Tibial nerve (tissue), 4 donors: Measurements from ENCODE around the gene NPAT. TPM values are rescaled to one million over a fixed set of nuclear protein-coding genes. Genes with fewer than 3 reads are reported as not detected.

Experiments used
- DNase-seq, 2 donors: peaks; one replicate each; pipeline ENCODE4 v3.0.0-alpha.2; 2019; ENCODE audit warnings: low spot score in 2 of 2
- H3K27ac ChIP-seq, 4 donors: fragments of 200-600 bp; sonication (generic) in 3 of 4; one replicate each; pipeline ENCODE4 v1.5.1; 2017 to 2019; ENCODE audit warnings: mild to moderate bottlenecking in 1 of 4
- H3K27me3 ChIP-seq, 2 donors: fragments of 200-600 bp; sonication (generic) in 1 of 2; one replicate each; pipeline versions ENCODE4 v1.5.1 to v1.6.0; 2017 to 2019
- H3K36me3 ChIP-seq, 3 donors: fragments of 200-600 bp; sonication (generic); one replicate each; pipeline ENCODE4 v1.5.1; 2018 to 2019
- H3K4me1 ChIP-seq, 4 donors: fragments of 200-600 bp; sonication (generic) in 3 of 4; one replicate each; pipeline ENCODE4 v1.5.1; 2017 to 2019
- H3K4me3 ChIP-seq, 4 donors: fragments of 200-600 bp; sonication (generic) in 3 of 4; one replicate each; pipeline ENCODE4 v1.5.1; 2017 to 2019; ENCODE audit warnings: mild to moderate bottlenecking in 1 of 4, moderate library complexity in 1 of 4
- H3K9me3 ChIP-seq, 4 donors: fragments of 200-600 bp; sonication (generic) in 3 of 4; one replicate each; pipeline ENCODE4 v1.5.1; 2017 to 2019
- EP300 ChIP-seq, 2 donors: sonication (generic); formaldehyde crosslinking; IDR thresholded peaks; one replicate each; pipeline ENCODE4 v1.6.1; 2017; ENCODE audit warnings: antibody characterized with exemption in 2 of 2, mild to moderate bottlenecking in 1 of 2
- POLR2A ChIP-seq, 2 donors: fragments of 450-650 bp; IDR thresholded peaks; one replicate each; pipeline ENCODE4 v1.6.1; 2017; ENCODE audit warnings: antibody characterized with exemption in 2 of 2, mild to moderate bottlenecking in 2 of 2, moderate library complexity in 2 of 2
- WGBS, 2 donors: methylation state at CpG; one replicate each; pipeline ENCODE4 v1.1.5; 2018; 5-methylcytosine and 5-hydroxymethylcytosine counted together
- total RNA-seq, 4 donors: library from RNA; depleted of rRNA; stranded (reverse); fragments of >200 nt; gene quantifications; one replicate each; pipeline ENCODE4 v1.1.0, GENCODE V29; 2016
- TF ChIP-seq, protein P1 (sequence below), 5 experiments: fragments of 200-600 bp in 3 of 5; fragments of 450-650 bp in 2 of 5; sonication (generic) in 3 of 5; IDR thresholded peaks; one replicate each; pipeline ENCODE4 v1.5.1; 2016 to 2019; ENCODE audit warnings: antibody characterized with exemption in 5 of 5, mild to moderate bottlenecking in 3 of 5, moderate library complexity in 2 of 5

NPAT gene
- 10 to 100 TPM; 12.6 to 16.1 (median 15.3) TPM for total RNA-seq

DNA sequence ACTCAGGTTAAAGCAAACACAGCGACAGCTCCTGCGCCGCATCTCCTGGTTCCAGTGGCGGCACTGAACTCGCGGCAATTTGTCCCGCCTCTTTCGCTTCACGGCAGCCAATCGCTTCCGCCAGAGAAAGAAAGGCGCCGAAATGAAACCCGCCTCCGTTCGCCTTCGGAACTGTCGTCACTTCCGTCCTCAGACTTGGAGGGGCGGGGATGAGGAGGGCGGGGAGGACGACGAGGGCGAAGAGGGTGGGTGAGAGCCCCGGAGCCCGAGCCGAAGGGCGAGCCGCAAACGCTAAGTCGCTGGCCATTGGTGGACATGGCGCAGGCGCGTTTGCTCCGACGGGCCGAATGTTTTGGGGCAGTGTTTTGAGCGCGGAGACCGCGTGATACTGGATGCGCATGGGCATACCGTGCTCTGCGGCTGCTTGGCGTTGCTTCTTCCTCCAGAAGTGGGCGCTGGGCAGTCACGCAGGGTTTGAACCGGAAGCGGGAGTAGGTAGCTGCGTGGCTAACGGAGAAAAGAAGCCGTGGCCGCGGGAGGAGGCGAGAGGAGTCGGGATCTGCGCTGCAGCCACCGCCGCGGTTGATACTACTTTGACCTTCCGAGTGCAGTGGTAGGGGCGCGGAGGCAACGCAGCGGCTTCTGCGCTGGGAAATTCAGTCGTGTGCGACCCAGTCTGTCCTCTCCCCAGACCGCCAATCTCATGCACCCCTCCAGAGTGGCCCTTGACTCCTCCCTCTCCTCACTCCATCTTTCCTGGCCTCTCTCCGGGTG lies at the start of gene NPAT, which contains the start of gene ATM:
Gene NPAT, minus strand, starts transcription at position 65 of the 774 bp plus-strand sequence. CDS start 102 bp downstream, outside the sequence.
Gene ATM, plus strand, starts transcription at position 494 of the 774 bp plus-strand sequence. CDS start 4,558 bp downstream, outside the sequence.
- no peaks in the 10 kb centered on the region for H3K27me3 ChIP-seq
- WGBS, 2 donors: 0% methylated on average over 58 to 59 of the region's 70 CpGs
- peaks cover 0 to 4% (median 0%) of the 10 kb centered on the region in 3 donors for H3K36me3 ChIP-seq
- peak within 1 kb of the TSS; percentile 60 to 80 (median 68) for H3K4me3 ChIP-seq
- peaks cover 3 to 68% (median 8%) of the 10 kb centered on the region in 4 donors for H3K4me1 ChIP-seq
- TF ChIP-seq EP300 (IDR thresholded peaks at IDR 0.05): peak; percentile 96 to 97
- TF ChIP-seq, protein P1, sequence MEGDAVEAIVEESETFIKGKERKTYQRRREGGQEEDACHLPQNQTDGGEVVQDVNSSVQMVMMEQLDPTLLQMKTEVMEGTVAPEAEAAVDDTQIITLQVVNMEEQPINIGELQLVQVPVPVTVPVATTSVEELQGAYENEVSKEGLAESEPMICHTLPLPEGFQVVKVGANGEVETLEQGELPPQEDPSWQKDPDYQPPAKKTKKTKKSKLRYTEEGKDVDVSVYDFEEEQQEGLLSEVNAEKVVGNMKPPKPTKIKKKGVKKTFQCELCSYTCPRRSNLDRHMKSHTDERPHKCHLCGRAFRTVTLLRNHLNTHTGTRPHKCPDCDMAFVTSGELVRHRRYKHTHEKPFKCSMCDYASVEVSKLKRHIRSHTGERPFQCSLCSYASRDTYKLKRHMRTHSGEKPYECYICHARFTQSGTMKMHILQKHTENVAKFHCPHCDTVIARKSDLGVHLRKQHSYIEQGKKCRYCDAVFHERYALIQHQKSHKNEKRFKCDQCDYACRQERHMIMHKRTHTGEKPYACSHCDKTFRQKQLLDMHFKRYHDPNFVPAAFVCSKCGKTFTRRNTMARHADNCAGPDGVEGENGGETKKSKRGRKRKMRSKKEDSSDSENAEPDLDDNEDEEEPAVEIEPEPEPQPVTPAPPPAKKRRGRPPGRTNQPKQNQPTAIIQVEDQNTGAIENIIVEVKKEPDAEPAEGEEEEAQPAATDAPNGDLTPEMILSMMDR (IDR thresholded peaks at IDR 0.05): peak; percentile 76 to 87 (median 81)
- TF ChIP-seq POLR2A (IDR thresholded peaks at IDR 0.05): peak; percentile 87 to 94
- peak; percentile 97 for DNase-seq
- no peaks in the 10 kb centered on the region for H3K9me3 ChIP-seq
- peak within 1 kb of the TSS; percentile 86 to 98 (median 92) for H3K27ac ChIP-seq

DNA sequence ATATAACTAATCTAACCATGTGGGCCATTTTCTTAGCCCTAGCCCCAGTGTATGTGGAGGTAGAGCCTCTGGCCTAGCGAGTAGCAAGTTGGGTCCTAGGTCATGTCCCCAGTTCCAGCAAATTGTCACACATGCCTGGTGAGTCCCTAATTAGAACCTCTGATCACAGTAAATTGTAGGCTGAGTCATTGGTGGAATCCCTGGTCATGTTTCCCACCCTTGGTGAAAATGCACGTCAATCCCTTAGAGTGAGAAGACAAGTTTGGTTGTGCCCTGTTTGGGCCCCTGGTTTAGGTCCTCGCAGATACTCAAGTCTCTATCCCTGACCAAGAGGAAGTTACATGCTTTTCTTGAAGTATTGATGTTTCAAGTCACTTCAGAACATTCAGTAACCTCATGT lies 47.1 kb upstream of the NPAT start:
- H3K36me3 ChIP-seq: peaks cover 0 to 75% (median 12%) of the 10 kb centered on the region in 3 donors
- no peak for DNase-seq
- H3K4me3 ChIP-seq: no peak overlapping the region
- TF ChIP-seq EP300 (IDR thresholded peaks at IDR 0.05): no peak
- TF ChIP-seq, protein P1 (IDR thresholded peaks at IDR 0.05): no peak
- no peak for TF ChIP-seq POLR2A (IDR thresholded peaks at IDR 0.05)
- no peaks in the 10 kb centered on the region for H3K27me3 ChIP-seq
- H3K4me1 ChIP-seq: no peaks in the 10 kb centered on the region
- H3K9me3 ChIP-seq: peaks cover 0 to 13% (median 0%) of the 10 kb centered on the region in 4 donors
- 92 to 93% methylated on average over 3 of the region's 3 CpGs for WGBS, 2 donors
- H3K27ac ChIP-seq: no peak overlapping the region

DNA sequence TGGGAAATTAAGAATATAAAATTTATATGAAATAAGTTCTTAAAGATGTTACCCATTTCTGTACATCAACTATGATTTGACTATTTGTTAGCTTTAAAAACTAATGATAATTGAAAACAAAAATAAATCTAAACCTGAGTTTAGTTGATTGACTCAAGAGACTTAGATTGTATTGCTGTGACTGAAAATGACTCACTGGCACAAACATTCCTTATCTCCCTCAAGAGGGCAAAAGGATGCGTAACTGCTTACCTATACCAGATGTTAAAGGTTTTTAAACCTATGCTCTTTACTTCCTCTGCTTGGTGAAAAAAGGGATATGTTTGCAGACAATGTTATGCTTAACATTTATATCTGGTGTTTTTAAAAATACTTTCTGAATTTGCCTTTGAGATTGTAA lies 30.7 kb upstream of the NPAT start:
- H3K36me3 ChIP-seq: peaks cover 0 to 93% (median 12%) of the 10 kb centered on the region in 3 donors
- H3K4me1 ChIP-seq: no peaks in the 10 kb centered on the region
- H3K4me3 ChIP-seq: no peak overlapping the region
- WGBS, 2 donors: 89 to 96% methylated on average over 1 of the region's 1 CpG
- TF ChIP-seq, protein P1 (IDR thresholded peaks at IDR 0.05): no peak
- H3K27ac ChIP-seq: no peak overlapping the region
- no peaks in the 10 kb centered on the region for H3K27me3 ChIP-seq
- DNase-seq: no peak
- no peaks in the 10 kb centered on the region for H3K9me3 ChIP-seq

DNA sequence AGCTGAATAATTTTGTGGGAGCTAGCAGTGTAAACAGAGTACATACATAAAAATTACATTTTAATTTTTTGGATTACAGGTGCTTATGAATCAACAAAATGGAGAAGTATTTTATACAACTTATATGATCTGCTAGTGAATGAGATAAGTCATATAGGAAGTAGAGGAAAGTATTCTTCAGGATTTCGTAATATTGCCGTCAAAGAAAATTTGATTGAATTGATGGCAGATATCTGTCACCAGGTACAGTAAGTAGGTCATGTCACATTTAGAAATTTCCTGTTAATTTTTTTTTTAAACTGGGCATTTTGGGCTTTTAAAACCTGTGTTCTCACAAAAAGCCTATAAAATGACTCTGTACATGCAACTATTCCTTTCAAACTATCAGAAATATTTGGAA lies 24.4 kb upstream of the NPAT start:
- WGBS, 2 donors: 92 to 94% methylated on average over 2 of the region's 2 CpGs
- TF ChIP-seq EP300 (IDR thresholded peaks at IDR 0.05) (no peak), POLR2A (IDR thresholded peaks at IDR 0.05) (no peak)
- TF ChIP-seq, protein P1 (IDR thresholded peaks at IDR 0.05): no peak
- peaks cover 0 to 72% (median 0%) of the 10 kb centered on the region in 3 donors for H3K36me3 ChIP-seq
- H3K27me3 ChIP-seq: no peaks in the 10 kb centered on the region
- no peak for DNase-seq
- no peak overlapping the region for H3K27ac ChIP-seq
- H3K4me3 ChIP-seq: no peak overlapping the region
- no peaks in the 10 kb centered on the region for H3K9me3 ChIP-seq
- no peaks in the 10 kb centered on the region for H3K4me1 ChIP-seq

DNA sequence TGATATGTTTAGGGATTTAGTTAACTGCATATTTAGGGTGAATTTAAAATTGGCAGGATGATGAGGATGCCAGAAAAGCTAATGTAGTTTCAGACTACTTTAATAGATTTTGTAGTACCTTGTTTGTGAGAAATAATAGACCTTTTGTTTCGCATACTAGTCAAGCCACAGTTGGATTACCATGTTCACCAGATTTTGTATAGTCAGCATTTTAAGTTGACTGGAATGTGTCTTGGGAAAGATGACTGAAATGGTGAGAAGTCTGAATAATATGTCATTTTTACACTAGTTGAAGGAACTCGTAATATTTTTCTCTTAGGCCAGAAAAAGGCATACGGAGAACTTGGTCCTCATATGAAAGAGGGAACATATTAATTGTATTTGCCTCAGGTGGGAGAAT lies 23.9 kb upstream of the NPAT start:
- no peak overlapping the region for H3K27ac ChIP-seq
- no peaks in the 10 kb centered on the region for H3K27me3 ChIP-seq
- no peaks in the 10 kb centered on the region for H3K4me1 ChIP-seq
- no peak overlapping the region for H3K4me3 ChIP-seq
- H3K36me3 ChIP-seq: peaks cover 0 to 71% (median 0%) of the 10 kb centered on the region in 3 donors
- 75 to 78% methylated on average over 3 of the region's 3 CpGs for WGBS, 2 donors
- DNase-seq: no peak
- H3K9me3 ChIP-seq: no peaks in the 10 kb centered on the region
- TF ChIP-seq EP300 (IDR thresholded peaks at IDR 0.05): no peak
- TF ChIP-seq POLR2A (IDR thresholded peaks at IDR 0.05): no peak
- TF ChIP-seq, protein P1 (IDR thresholded peaks at IDR 0.05): no peak
